Measurements from ENCODE around the gene LRRIQ3.

The LRRIQ3 gene

DNA sequence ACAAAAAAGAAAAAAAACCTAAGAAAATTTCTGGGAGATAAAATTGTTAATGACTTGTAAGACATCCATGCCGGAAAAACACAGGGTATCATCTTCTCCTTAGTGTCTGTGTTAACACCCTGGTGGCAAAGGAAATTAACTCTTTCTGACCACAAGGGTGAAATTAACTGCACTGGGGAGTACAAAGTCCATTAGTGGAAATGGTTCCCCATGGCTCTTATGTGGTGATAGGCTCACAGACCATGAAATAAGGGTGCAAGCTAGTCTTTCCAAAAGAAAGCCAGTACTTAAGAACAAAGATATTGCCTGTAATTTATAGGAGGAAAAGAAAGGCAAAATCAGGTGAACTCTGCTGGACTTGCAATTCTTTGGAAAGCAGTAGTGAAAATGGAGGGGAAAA is 185.4 kb downstream of the LRRIQ3 start:
- TF ChIP-seq TCF12 (IDR thresholded peaks at IDR 0.05; ENCODE audit: low read depth): no peak
- no peak for TF ChIP-seq NFIC (IDR thresholded peaks at IDR 0.05)
- TF ChIP-seq, protein P1, sequence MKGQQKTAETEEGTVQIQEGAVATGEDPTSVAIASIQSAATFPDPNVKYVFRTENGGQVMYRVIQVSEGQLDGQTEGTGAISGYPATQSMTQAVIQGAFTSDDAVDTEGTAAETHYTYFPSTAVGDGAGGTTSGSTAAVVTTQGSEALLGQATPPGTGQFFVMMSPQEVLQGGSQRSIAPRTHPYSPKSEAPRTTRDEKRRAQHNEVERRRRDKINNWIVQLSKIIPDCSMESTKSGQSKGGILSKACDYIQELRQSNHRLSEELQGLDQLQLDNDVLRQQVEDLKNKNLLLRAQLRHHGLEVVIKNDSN (IDR thresholded peaks at IDR 0.05): no peak
- no peak for TF ChIP-seq CREB1 (IDR thresholded peaks at IDR 0.05; ENCODE audit: low read depth)
- TF ChIP-seq, protein P2, sequence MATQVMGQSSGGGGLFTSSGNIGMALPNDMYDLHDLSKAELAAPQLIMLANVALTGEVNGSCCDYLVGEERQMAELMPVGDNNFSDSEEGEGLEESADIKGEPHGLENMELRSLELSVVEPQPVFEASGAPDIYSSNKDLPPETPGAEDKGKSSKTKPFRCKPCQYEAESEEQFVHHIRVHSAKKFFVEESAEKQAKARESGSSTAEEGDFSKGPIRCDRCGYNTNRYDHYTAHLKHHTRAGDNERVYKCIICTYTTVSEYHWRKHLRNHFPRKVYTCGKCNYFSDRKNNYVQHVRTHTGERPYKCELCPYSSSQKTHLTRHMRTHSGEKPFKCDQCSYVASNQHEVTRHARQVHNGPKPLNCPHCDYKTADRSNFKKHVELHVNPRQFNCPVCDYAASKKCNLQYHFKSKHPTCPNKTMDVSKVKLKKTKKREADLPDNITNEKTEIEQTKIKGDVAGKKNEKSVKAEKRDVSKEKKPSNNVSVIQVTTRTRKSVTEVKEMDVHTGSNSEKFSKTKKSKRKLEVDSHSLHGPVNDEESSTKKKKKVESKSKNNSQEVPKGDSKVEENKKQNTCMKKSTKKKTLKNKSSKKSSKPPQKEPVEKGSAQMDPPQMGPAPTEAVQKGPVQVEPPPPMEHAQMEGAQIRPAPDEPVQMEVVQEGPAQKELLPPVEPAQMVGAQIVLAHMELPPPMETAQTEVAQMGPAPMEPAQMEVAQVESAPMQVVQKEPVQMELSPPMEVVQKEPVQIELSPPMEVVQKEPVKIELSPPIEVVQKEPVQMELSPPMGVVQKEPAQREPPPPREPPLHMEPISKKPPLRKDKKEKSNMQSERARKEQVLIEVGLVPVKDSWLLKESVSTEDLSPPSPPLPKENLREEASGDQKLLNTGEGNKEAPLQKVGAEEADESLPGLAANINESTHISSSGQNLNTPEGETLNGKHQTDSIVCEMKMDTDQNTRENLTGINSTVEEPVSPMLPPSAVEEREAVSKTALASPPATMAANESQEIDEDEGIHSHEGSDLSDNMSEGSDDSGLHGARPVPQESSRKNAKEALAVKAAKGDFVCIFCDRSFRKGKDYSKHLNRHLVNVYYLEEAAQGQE (IDR thresholded peaks at IDR 0.05; ENCODE audit: low read depth): no peak
- TF ChIP-seq ZBTB7A (IDR thresholded peaks at IDR 0.05; ENCODE audit: low read depth): no peak
- TF ChIP-seq, protein P3, sequence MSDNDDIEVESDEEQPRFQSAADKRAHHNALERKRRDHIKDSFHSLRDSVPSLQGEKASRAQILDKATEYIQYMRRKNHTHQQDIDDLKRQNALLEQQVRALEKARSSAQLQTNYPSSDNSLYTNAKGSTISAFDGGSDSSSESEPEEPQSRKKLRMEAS (IDR thresholded peaks at IDR 0.05): no peak
- TF ChIP-seq EGR1 (IDR thresholded peaks at IDR 0.05): no peak
- no peak for TF ChIP-seq EP300 (IDR thresholded peaks at IDR 0.05; ENCODE audit: borderline replicate concordance)

DNA sequence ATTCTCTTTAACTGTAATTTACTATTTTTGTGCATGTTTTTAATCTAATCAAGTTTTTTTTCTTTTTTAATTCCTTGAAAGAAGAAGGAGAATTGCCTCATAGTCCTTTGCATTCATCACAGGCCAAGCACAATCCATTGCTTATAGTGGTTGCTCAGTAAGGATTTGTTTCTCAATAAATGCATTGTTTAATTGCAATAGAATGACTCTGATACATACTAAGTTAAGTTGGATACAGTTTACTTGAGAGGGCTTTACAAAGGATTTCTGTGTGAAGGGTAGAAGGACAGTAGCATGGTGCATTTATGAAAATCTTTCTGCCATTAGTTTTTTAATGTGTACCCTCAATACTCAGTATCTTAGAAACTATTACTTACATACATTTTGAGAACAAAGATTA is 186.2 kb downstream of the LRRIQ3 start:
- no peak for TF ChIP-seq TCF12 (IDR thresholded peaks at IDR 0.05; ENCODE audit: low read depth)
- TF ChIP-seq, protein P2 (IDR thresholded peaks at IDR 0.05; ENCODE audit: low read depth): no peak
- TF ChIP-seq EGR1 (IDR thresholded peaks at IDR 0.05): no peak
- no peak for TF ChIP-seq CEBPB (IDR thresholded peaks at IDR 0.05)
- TF ChIP-seq CREB1 (IDR thresholded peaks at IDR 0.05; ENCODE audit: low read depth): no peak
- TF ChIP-seq, protein P3 (IDR thresholded peaks at IDR 0.05): no peak
- no peak for TF ChIP-seq RAD21 (IDR thresholded peaks at IDR 0.05; ENCODE audit: low read depth)
- TF ChIP-seq TAF1 (IDR thresholded peaks at IDR 0.05; ENCODE audit: low read depth): no peak
- TF ChIP-seq TEAD4 (IDR thresholded peaks at IDR 0.05): no peak
- TF ChIP-seq FOXM1 (IDR thresholded peaks at IDR 0.05; ENCODE audit: borderline replicate concordance, low read depth): no peak
- TF ChIP-seq YY1 (IDR thresholded peaks at IDR 0.05; ENCODE audit: low read depth): no peak
- no peak for TF ChIP-seq NFIC (IDR thresholded peaks at IDR 0.05)
- TF ChIP-seq, protein P1 (IDR thresholded peaks at IDR 0.05): no peak

DNA sequence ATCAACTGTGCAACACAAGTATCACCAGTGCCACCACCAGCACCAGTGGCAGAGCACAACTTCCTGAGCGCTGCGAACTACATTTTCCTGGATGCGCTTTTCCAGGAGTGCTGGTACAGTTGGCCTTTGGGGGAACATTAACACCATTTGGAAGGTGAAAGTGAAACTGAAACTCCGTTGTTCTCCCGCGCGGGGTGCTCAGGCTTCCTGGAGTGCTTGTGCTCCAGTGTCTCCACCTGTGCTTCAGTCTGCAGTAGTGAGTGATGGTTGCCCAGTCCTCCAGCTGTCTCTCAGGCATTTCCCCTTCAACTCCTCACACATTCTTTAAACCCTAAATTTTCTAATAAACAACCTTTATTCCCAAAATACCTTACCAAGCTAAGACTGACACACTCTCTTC is 187.8 kb downstream of the LRRIQ3 start:
- no peak for TF ChIP-seq ZBTB7A (IDR thresholded peaks at IDR 0.05; ENCODE audit: low read depth)
- TF ChIP-seq CEBPB (IDR thresholded peaks at IDR 0.05): no peak
- TF ChIP-seq EP300 (IDR thresholded peaks at IDR 0.05; ENCODE audit: borderline replicate concordance): no peak
- TF ChIP-seq NFIC (IDR thresholded peaks at IDR 0.05): no peak
- TF ChIP-seq, protein P3 (IDR thresholded peaks at IDR 0.05): no peak
- no peak for TF ChIP-seq TCF12 (IDR thresholded peaks at IDR 0.05; ENCODE audit: low read depth)
- no peak for TF ChIP-seq CREB1 (IDR thresholded peaks at IDR 0.05; ENCODE audit: low read depth)
- TF ChIP-seq, protein P2 (IDR thresholded peaks at IDR 0.05; ENCODE audit: low read depth): no peak
- TF ChIP-seq EGR1 (IDR thresholded peaks at IDR 0.05): no peak
- TF ChIP-seq YY1 (IDR thresholded peaks at IDR 0.05; ENCODE audit: low read depth): no peak
- TF ChIP-seq, protein P1 (IDR thresholded peaks at IDR 0.05): no peak
- TF ChIP-seq RAD21 (IDR thresholded peaks at IDR 0.05; ENCODE audit: low read depth): no peak
- no peak for TF ChIP-seq FOXM1 (IDR thresholded peaks at IDR 0.05; ENCODE audit: borderline replicate concordance, low read depth)
- no peak for TF ChIP-seq TEAD4 (IDR thresholded peaks at IDR 0.05)
- TF ChIP-seq TAF1 (IDR thresholded peaks at IDR 0.05; ENCODE audit: low read depth): no peak

DNA sequence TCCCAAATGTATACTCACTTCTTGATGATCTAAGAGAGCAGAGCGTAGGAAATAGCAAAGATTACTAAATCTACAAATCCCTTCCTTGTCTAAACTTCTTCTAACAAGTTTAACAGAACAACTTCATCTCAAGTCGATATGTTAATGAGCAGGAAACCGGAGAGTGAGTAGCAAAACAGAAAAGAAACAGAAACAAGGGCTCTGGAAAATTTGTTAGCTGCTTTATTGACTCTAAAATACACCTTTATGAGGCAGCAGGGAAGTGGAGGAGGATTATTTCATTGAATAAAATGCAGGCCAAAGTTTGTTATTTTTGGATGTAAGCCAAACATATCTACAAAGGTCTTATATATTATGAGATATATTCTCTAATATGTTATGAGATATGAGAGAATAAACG is 192.4 kb downstream of the LRRIQ3 start:
- TF ChIP-seq CREB1 (IDR thresholded peaks at IDR 0.05; ENCODE audit: low read depth) (no peak), TEAD4 (IDR thresholded peaks at IDR 0.05) (no peak), ZBTB7A (IDR thresholded peaks at IDR 0.05; ENCODE audit: low read depth) (no peak), RAD21 (IDR thresholded peaks at IDR 0.05; ENCODE audit: low read depth) (no peak), YY1 (IDR thresholded peaks at IDR 0.05; ENCODE audit: low read depth) (no peak), EGR1 (IDR thresholded peaks at IDR 0.05) (no peak), TCF12 (IDR thresholded peaks at IDR 0.05; ENCODE audit: low read depth) (no peak), TAF1 (IDR thresholded peaks at IDR 0.05; ENCODE audit: low read depth) (no peak)
- TF ChIP-seq, protein P2 (IDR thresholded peaks at IDR 0.05; ENCODE audit: low read depth): no peak
- TF ChIP-seq, protein P1 (IDR thresholded peaks at IDR 0.05): no peak
- TF ChIP-seq, protein P3 (IDR thresholded peaks at IDR 0.05): no peak
